ENCODE results near the gene NFE2L2.

- TF ChIP-seq CTCF (IDR thresholded peaks at IDR 0.05), result no peak
- no peak for TF ChIP-seq POLR2A (IDR thresholded peaks at IDR 0.05; ENCODE audit: low read depth)
- no peak for TF ChIP-seq POLR2AphosphoS5 (IDR thresholded peaks at IDR 0.05)
- TF ChIP-seq EP300 (IDR thresholded peaks at IDR 0.05), result no peak
Observed at GRCh38 chr2:177264209-177264692, 276 bp downstream of the NFE2L2 start.

Data from esophagus muscularis mucosa (tissue), 4 donors.